HG02938 (cell line): Measurements from ENCODE around the gene RBM19.
"Not testable (repeated sequence)": the region's sequence is repeated elsewhere in the genome, so short reads cannot be mapped to it uniquely, and the experiment has no call there.

Source experiments
- ATAC-seq: cut with Tn5 transposase; IDR thresholded peaks from one replicate; pipeline ENCODE4 v1.9.1; 2021; ENCODE audit warnings: mild to moderate bottlenecking, moderate library complexity; ENCODE audit not compliant: unreplicated experiment

RBM19 gene

GRCh38 chr12:113816866-113817265 lies 149.3 kb downstream of the RBM19 start:
- no peak for ATAC-seq

- ATAC-seq, result no peak
These were observed 151.1 kb downstream of the RBM19 start for GRCh38 chr12:113815031-113815430.

GRCh38 chr12:113813229-113813541 lies 152.9 kb downstream of the RBM19 start:
- ATAC-seq, result no peak

DNA sequence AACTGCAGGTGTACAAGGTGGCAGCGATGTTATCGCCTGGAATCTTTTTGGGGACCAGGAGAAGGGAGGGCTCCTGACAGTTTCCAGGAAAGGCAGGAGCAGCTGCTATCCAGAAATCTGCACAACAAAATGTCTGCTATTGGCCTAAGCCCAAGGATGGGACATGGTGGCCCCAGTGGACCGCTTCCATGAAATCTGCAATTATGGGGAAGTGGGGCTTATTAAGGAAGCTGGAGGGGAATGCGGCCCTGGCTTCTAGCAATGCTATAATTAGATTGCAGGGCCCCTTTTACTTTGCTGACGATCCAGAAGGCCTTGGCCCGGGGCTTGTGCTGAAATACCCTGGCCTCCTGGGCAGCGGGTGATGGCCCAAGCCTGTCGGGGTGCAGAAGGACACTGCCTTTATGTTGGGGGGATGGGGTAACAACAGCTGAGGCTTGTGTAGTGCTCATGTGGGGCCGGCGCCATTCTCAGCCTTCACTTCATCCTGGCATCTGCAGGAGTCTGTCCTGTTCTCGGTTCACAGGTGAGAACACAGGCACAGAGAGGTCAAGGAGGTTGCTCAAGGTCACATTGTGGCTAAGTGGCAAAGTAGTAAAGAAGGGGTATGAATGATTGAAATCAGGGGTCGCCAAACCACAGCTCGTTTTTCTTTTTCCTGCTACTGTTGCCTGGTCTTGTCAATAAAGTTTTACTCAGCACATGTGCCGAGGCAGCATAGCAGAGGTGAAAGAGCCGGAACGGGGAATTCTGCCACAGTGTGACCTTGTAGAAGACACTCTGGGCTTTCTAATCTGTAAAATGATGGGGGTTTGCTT lies 153.5 kb downstream of the RBM19 start:
- ATAC-seq, result no peak

- not testable (repeated sequence) for ATAC-seq
These were observed 156.5 kb downstream of the RBM19 start for GRCh38 chr12:113809462-113810220.

GRCh38 chr12:113808095-113808951 lies 157.8 kb downstream of the RBM19 start:
- ATAC-seq, result no peak

- no peak for ATAC-seq
These were observed 160.5 kb downstream of the RBM19 start for GRCh38 chr12:113805673-113806072.

DNA sequence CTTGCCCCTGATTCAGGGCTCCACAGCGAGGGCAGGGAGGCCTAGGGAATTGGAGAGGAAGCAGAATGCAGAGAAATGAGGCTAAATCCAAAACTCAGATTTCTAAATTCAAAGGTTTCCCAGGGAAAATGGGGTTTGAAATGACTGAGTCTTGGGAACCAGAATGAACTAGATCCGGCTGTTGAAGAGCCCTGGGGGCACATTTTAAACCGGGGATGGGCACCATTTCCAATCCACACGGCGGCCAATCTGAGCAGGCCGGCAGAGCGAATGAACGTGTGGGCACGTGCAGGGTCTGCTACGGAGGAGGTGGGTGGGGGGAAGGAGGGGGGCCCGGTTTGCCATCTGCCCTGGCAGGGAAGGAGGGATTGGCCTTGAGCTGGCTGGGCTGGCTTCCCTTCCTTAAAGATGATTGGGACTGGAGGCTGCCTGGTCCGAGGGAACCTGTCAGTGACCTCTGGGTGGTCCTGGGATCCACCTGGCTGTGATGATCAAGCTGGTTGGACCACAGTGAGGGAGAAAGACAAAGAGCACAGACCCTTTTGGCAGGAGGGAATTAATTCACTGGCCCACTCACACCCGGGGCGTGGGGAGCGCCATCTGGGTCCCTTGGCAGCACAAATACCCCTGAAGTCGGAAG lies 161.0 kb downstream of the RBM19 start:
- no peak for ATAC-seq

- ATAC-seq, result no peak
These were observed 162.4 kb downstream of the RBM19 start for GRCh38 chr12:113803759-113804140.

DNA sequence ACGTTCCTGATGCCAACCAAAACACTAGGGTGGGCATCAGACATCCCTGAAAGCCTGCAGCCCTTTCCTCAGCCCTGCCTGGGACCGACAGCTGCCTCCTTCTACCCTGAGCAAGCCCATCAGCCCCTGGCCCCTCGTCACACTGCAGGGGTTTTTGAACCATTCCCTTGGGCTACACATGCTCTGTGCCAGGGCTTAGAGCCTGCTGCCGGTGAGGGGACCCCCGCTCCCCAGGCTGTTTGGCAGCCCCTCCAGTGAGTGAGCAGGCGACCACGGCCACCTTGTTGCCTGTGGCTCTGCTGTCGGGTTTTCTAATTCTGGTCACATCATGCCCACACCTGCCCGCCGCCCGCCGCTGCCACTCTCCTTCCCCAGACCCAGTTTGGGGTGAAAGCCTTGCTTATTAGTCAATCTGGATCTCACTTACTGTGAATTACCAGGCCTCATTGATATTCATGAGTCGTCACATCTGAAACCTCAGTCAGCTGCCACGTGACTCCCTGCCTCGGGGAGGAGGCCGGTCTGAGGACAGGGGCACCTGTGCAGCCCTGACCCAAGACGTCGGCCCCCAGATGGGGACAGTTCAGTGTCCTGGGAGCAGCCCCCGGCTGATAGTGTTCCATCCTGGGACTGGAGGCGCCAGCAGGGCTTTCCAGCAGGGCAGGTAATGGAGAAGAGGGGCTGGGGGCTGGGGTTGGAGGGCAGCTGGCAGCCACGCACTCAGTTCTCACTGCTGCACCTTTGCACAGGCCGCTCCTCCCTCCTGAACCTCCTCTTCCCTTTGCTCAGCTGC lies 163.0 kb downstream of the RBM19 start:
- no peak for ATAC-seq

- ATAC-seq, result no peak
These were observed 163.9 kb downstream of the RBM19 start for GRCh38 chr12:113802000-113802749.

GRCh38 chr12:113800201-113800600 lies 165.9 kb downstream of the RBM19 start:
- ATAC-seq, result no peak

DNA sequence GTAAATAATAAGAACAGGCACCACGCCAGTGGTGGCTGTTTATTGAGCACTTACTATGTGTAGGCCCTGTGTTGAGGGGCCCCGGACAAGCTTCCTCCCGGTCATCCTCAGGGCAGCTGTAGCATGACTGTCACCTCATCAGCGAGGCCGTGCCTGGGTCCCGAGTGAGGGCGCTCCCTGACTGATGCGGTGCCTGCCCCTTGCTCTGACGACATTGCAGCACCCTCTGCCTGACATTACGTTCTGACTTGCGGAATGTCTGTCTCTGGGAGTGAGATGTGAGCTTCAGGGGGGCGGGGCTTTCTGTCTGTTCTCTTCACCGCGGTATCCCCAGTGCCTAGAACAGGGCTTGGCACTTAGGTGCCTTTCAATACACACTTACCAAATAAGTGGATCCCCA lies 167.6 kb downstream of the RBM19 start:
- ATAC-seq, result no peak

GRCh38 chr12:113797535-113797868 lies 168.6 kb downstream of the RBM19 start:
- ATAC-seq, result no peak

- no peak for ATAC-seq
These were observed 169.1 kb downstream of the RBM19 start for GRCh38 chr12:113796852-113797534.

DNA sequence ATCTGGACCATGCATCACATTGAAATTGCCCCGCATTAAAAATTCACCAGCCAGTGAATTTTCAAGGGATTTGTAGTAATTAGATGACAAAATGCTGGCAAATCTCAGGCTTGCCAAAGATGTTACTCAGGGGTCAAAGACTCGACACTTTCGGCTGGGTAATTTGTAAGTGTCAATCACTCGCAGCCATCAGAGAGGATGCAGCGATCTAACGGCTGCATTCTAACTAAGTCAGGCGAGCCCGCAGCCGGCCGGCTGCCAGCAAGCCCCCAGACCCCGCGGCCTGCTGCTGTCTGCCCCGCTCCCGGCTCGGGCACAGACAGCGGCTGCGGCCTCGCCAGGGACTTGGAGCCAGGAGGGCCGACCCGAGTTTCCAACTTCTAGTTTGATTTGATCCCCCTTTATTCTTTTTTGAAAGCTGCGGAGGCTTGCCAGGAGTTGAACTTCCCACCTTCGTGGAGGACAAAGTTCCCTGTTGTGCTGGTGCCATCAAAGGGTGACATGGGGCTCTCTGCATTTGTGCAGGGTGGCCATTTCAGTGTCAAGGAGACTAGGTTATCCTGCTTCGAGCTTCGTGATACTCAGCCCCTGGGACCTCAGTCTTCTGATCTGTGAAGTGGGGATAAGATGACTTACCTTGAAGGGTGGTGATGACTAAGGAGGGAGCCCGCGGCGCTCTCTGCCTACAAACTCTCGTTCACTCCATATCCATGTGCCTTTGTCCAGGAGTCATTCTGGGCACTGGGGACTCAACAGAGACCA lies 169.9 kb downstream of the RBM19 start:
- no peak for ATAC-seq

- ATAC-seq, result no peak
These were observed 170.7 kb downstream of the RBM19 start for GRCh38 chr12:113795445-113795844.

GRCh38 chr12:113794774-113795173 lies 171.4 kb downstream of the RBM19 start:
- no peak for ATAC-seq
